G401 (cell line): ENCODE results near the gene GAK. TPM values are rescaled to one million over a fixed set of nuclear protein-coding genes. Genes with fewer than 3 reads are reported as not detected.
A peak's percentile ranks its signal among the peaks of the same experiment; 100 is the strongest.

Experiments
- DNase-seq: peaks from one replicate; pipeline ENCODE4 v3.0.0-alpha.2; 2015; ENCODE audit warnings: low spot score
- in situ Hi-C: cut with HindIII; loops from 2 replicates; pipeline ENCODE4 v1.10.0; 2016; ENCODE audit warnings: low sequenced_read_pairs, mixed read lengths
- total RNA-seq: library from RNA; depleted of rRNA; stranded (reverse); fragments of >200 nt; shearing (Covaris generic); gene quantifications from 2 replicates; pipeline ENCODE4 v1.2.3, GENCODE V29; 2014

GAK gene
- total RNA-seq, 1 experiment from 2014 or later, result 91.5 TPM

DNA sequence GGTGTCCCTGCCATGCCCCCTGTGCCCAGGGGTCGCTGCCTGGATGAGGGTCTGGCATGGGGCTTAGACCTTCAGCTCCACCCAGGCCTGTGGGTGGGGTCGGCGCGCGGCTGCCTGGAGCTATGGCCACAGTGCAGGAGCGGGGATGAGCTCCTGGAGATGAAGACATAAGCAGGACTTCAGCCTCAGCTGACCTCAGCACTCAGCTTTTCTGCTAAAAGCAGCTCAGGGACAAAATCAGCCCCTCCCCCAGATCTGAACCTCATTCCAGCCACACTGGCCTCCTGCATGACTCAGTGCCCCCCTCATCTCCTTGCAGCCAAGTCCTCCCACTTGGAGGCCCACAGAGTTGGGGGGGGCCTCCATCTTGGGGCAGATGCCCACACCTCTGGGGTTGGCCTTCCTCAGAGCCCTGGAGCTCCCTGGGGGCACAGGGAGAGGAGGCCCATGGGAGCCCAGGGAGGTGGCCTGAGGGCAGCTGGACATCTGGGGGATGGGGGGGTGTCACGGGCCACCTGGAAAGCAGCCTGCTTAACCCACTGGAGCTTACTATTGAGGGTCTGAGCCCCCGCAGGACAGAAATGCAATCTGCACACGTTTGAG lies 86.8 kb downstream of the GAK start:
- in situ Hi-C loops, result loop anchor here (5.0 kb wide), 1 partner anchor 78 kb away; no protein-coding TSS in a partner anchor

DNA sequence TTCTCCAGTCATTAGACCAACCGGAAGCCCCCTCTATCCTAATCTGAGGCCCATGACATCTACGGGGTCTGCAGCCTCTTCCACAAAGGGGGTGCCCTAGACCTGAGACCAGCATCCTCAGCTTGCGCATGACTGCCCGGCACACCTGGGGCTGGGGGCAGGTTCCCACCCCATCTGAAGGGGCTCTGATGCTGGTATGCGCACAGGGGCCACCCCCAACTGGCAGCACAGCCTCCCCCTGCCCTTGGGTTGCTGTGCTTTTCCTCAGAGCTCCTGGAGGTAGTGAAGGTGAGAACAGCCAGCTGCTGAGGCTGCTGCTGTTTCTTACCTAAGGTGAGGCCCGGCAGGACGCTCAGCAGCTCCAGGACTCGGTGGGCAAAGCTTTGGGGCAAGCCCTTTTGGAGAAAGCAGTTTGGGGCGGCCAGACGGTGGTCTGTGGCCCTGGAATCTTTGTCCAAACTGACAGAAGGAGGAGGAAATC lies 87.3 kb downstream of the GAK start:
- DNase-seq, result no peak
- in situ Hi-C loops, result loop anchor here (5.0 kb wide), 1 partner anchor 77 kb away; no protein-coding TSS in a partner anchor

More for the DNA sequence above, 86.8 kb downstream of the GAK start:
- no peak for DNase-seq

DNA sequence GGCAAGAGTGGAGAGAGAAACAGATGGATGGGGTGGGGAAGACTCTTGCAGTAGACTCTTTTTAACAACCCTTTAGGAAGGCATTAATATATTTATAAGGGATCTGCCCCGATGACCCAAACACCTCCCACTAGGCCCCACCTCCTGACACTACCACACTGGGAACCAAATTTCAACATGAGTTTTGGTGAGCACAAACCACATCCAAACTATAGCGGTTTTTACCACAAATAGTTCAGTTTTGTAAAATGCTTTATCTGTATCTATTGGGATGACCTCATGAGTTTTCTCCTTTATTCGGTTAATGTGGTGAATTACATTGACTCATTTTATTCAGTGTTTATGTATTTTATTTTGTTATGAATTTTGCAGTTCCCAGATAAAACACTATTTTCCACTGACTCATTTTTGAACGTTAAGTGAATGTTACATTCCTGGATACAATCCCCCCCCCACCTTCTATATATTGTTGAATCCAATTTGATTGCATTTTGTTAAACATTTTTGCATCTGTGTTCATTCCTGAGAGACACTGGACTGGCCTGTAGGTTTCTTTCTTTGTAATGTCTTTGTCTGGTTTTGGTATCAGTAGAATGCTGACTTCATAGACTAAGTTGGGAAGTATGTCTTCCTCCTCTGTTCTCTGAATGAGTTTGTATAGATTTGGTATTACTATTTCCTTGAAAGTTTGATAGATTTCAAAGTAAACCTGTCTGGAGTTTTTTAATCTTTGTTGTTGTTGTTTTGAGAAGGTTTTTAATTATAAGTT lies 92.3 kb downstream of the GAK start:
- in situ Hi-C loops, result loop anchor here (10.0 kb wide), 1 partner anchor 55 kb away; no protein-coding TSS in a partner anchor

GRCh38 chr4:837772-838171 lies 94.3 kb downstream of the GAK start:
- in situ Hi-C loops, result loop anchor here (10.0 kb wide), 1 partner anchor 57 kb away; no protein-coding TSS in a partner anchor
- DNase-seq, result no peak

More for the DNA sequence above, 92.3 kb downstream of the GAK start:
- no peak for DNase-seq

GRCh38 chr4:836750-837301 lies 95.3 kb downstream of the GAK start:
- in situ Hi-C loops, result loop anchor here (10.0 kb wide), 1 partner anchor 58 kb away; no protein-coding TSS in a partner anchor
- DNase-seq, result no peak

- DNase-seq, result no peak
- in situ Hi-C loops, result loop anchor here (10.0 kb wide), 1 partner anchor 59 kb away; no protein-coding TSS in a partner anchor
Observed at GRCh38 chr4:836003-836511, 96.1 kb downstream of the GAK start.

DNA sequence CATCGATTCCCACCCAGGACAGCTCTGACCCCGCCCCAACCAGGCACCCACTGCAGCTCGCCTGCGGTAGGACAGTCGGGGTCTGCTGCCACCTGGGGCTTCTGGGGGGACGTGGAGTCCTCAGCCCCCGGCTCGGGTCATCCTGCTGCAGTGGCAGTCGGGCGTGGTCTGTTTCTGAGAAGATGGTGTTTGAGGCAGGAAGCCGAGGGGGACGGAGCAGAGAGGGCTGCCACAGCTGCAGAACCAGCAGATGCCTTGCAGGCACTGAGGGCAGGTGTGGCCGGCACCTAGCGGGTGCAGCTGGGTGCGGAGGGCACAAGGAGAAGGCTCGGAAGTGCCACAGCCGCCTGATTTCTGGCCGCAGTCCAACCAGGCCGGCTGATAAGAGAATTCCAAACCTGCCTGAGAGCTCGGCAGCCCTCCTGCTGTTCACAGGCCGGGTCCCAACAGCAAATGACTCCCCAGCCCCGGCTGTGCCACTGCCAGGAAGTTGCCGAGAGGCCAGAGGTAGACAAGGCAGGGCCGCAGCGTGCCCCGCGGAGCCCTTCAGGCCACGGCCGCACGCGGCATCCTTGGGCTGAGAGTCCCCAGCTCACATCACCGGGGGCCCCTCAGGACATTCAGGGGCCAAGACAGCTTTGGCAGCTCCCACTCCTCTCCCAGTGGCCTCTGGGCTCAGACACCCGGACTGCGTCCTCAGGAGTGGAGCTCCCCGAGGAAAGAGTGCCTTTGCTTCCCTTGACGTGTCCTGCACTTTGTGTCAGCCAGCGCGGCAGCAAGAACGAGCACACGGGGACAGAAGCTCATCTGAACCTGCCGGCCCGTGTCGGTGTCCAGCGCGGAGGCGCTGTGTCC lies 96.7 kb downstream of the GAK start:
- DNase-seq, result peak; percentile 35
- in situ Hi-C loops, result loop anchor here (10.0 kb wide), 1 partner anchor 59 kb away; no protein-coding TSS in a partner anchor

DNA sequence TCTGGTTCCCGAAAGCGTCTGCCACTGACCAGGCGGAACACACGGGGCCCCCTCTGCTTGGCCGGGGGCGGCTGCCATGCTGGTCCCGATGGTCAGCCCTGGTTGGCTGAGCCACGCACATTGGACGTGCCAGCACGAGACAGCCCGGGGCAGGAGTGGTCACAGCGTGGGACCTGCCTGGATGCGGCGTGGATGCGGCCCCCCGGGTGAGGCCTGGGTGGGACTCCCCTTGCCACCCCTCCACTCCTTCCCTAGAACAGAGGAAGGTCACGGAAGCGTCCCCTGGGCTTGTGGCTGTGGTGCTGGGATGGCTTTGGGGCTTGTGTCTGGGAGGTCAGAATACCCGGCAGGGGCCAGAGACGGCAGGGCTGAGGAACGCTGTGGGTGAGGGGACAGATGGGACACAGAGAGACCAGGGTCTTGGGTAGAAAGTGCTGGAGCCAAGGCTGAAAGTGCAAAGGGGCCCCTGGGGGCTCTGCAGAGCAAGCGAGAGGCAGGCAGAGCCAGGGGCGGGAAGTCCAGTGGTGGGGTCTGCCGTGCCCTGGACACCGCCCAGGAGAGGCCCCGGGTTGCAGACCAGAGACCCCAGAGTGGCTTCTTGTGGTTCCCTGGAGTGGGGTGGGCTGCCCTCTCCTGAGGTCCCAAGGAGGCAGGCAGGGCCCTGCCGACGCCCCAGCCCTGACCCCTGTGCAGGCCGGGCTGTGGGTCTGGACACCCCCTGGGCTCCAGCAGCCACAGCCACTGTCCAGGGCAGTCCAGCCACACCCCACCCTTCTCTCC lies 97.6 kb downstream of the GAK start:
- in situ Hi-C loops, result loop anchor here (10.0 kb wide), 1 partner anchor 60 kb away; no protein-coding TSS in a partner anchor

DNA sequence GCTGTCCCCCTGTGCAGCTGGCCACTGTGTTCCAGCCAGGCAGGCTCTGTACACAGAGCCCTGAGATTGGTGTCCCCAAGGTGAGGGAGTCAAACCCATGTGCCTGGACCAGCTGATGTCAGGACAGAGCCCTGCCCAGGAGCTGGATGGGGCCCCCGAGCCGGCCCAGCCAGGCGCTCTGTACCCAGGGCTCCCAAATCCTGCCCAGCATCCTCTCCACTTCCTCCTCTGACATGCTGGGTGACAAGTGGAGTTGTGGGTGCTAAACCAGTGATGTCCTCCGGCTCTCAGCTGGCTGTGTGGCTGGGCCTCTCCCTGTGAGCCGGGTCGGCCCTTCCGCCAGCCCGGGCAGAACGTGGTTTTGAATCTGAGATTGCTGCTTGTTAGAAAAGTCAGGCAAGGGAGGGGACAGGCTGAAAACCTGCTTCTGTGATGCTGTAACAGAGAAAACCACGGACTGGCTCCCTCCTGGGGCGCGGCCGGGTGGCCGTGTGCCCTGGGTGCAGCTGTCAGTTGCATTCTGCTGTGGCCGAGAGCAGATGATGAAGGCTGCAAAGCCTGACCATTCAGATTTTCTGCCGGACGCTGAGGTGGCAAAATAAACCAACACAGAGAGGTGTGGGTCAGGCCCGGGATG lies 98.3 kb downstream of the GAK start:
- peak; percentile 30 for DNase-seq
- in situ Hi-C loops, result loop anchor here (10.0 kb wide), 1 partner anchor 61 kb away; no protein-coding TSS in a partner anchor

More for the DNA sequence above, 97.6 kb downstream of the GAK start:
- DNase-seq, result no peak

DNA sequence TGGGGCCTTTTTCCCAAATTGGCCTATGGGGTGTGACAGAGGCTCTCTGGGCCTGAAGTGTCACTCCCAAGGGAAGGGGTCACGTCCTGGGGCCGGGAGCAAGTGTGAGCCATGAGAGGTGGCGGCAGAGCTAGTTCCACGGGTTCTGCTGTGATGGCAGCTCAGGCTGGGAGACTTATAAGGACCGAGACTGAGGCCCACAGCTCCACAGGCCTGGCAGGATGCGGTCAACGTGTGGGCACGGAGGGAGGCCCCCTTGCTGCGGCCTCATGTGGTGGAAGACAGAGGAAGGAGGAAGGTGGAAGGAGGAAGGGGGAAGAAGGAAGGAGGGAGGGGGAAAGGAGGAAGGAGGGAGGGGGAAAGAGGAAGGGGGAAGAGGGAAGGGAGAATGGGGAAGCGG lies 99.0 kb downstream of the GAK start:
- in situ Hi-C loops, result loop anchor here (10.0 kb wide), 1 partner anchor 62 kb away; no protein-coding TSS in a partner anchor

DNA sequence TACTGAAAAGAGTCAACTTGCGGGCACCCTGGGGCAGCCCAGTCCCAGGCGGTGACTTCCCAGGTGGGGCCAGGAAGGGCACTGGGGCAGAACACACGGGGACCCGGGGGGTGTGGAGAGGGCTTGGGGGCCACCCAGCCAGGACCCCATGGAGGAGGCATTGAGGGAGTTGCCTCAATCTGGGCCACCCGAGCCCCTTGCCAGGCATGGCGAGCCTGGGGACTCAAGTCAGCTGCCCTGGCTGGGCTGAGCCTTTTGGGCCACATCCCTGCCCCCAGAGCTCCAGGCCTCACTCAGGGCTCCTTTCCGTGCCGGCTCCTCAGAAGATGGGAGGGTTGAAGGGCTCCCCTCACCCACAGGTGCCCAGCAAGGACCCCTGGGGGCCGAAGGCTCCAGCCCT lies 99.6 kb downstream of the GAK start:
- in situ Hi-C loops, result loop anchor here (10.0 kb wide), 1 partner anchor 62 kb away; no protein-coding TSS in a partner anchor
- no peak for DNase-seq

More for the DNA sequence above, 99.0 kb downstream of the GAK start:
- DNase-seq, result no peak

DNA sequence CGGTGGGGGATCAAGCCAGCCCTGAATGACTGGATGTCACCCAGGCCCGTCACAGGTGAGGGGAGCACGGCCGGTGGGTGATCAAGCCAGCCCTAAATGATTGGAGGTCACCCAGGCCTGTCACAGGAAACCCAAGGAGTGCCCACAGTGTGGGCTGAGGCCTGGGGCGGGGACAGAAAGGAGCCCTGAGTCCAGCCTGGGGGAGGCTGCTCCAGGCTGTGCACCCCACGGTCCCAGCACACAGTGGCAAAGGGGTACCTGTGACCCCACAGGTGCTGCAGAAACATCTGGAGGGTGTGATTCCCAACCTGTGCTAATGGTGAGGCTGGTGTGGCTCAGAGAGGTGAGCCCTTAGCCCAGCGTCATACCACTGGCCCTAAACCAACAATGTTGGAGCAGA lies 100.0 kb downstream of the GAK start:
- no peak for DNase-seq
- in situ Hi-C loops, result loop anchor here (10.0 kb wide), 1 partner anchor 63 kb away; no protein-coding TSS in a partner anchor

- in situ Hi-C loops, result loop anchor here (10.0 kb wide), 1 partner anchor 63 kb away; no protein-coding TSS in a partner anchor
- DNase-seq, result no peak
Observed at GRCh38 chr4:831483-831805, 100.7 kb downstream of the GAK start.

DNA sequence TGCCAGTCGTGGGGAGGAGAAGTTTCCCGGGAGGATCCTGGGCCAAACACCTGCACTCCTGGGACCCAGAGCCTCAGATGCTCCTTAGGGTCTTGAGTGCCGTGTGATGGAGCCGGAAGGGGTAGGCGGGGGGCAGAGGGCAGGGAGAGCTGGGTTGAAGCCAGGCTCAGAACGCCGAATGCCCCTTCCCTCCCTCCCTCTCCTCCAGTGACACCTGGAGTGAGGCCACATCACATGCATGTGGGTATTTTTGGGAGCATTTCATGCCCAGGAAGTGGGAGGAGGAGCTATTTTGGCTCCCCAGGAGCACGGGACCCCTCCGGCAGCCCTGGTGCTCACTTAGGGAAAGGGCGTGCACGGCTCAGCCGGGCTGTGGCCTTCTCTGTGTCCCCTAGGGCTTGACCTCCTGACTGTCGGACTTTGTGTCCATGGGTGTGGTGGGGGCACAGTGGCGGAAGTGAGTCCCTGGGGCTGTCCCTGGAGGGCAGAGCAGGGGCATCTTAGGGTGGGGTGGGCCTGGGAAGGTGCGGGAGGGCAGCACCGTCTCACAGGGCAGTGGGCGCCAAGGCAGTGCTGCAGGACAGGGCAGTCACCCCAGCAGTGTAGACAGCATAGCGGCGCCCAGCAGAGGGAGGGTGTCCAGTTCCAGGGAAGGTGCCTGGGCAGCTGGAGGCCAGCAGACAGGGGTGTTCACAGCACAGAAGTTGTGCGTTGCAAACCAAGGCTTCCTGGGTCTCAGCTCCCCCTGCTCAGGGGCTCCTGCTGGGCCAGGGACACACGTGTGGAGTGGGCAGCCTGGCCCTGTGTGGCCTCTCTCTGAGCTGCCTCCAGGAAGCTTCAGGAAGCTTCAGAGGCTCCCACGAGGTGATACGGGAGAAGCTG lies 101.3 kb downstream of the GAK start:
- in situ Hi-C loops, result loop anchor here (10.0 kb wide), 1 partner anchor 64 kb away; no protein-coding TSS in a partner anchor
- no peak for DNase-seq

- in situ Hi-C loops, result loop anchor here (10.0 kb wide), 1 partner anchor 65 kb away; no protein-coding TSS in a partner anchor
- DNase-seq, result no peak
Observed at GRCh38 chr4:829761-830600, 102.1 kb downstream of the GAK start.
